ENCODE measurements around the gene GOT2.

- TF ChIP-seq EZH2 (IDR thresholded peaks at IDR 0.05; ENCODE audit: insufficient read depth, poor library complexity, severe bottlenecking) = no peak
- no peak for TF ChIP-seq EZH2phosphoT487 (IDR thresholded peaks at IDR 0.05; ENCODE audit: insufficient read depth, low read depth)
These were observed 55.8 kb downstream of the GOT2 start for GRCh38 chr16:58678269-58678668.

Data from GM23248 (cell line).